Natural killer cell (primary cell): ENCODE results near the gene NFIA. TPM values are rescaled to one million over a fixed set of nuclear protein-coding genes. Genes with fewer than 3 reads are reported as not detected.

Experiments used
- ATAC-seq, 3 donors: fragments of 150-1000 bp in 2 of 3; fragments of 200-7000 bp in 1 of 3; cut with Tn5 transposase; 1 replicate in 1 of 3; 2 replicates in 2 of 3; pipeline ENCODE4 v1.10.0; 2021; ENCODE audit warnings: mild to moderate bottlenecking in 2 of 3, moderate library complexity in 2 of 3
- DNase-seq, 2 donors: peaks; one replicate each; pipeline versions ENCODE4 v3.0.0 to v3.0.0-alpha.2; 2013 to 2021; ENCODE audit warnings: mixed read lengths in 1 of 2
- H3K27ac ChIP-seq: one replicate; pipeline ENCODE4 v1.5.1; 2013; ENCODE audit warnings: mild to moderate bottlenecking, low read length
- H3K27me3 ChIP-seq: one replicate; pipeline ENCODE4 v1.6.1; 2013; ENCODE audit warnings: low read length; ENCODE audit not compliant: control insufficient read depth, insufficient read depth
- H3K36me3 ChIP-seq: one replicate; pipeline ENCODE4 v1.6.1; 2013; ENCODE audit warnings: low read length; ENCODE audit not compliant: control insufficient read depth, insufficient read depth
- H3K4me1 ChIP-seq: one replicate; pipeline ENCODE4 v1.6.1; 2013; ENCODE audit warnings: low read length; ENCODE audit not compliant: control insufficient read depth, insufficient read depth
- H3K4me3 ChIP-seq: one replicate; pipeline ENCODE4 v1.5.1; 2013; ENCODE audit warnings: low read length
- H3K9me3 ChIP-seq: one replicate; pipeline ENCODE4 v1.6.1; 2013; ENCODE audit warnings: low read length; ENCODE audit not compliant: control insufficient read depth, insufficient read depth
- H3K27ac Mint-ChIP-seq, 2 donors: one replicate each; pipeline ENCODE4 v1.8.0; 2022; ENCODE audit warnings: mild to moderate bottlenecking in 2 of 2, mixed read lengths in 2 of 2, moderate library complexity in 1 of 2
- H3K27me3 Mint-ChIP-seq, 2 donors: one replicate each; pipeline ENCODE4 v1.8.0; 2022; ENCODE audit warnings: low read depth in 2 of 2, mixed read lengths in 2 of 2
- H3K36me3 Mint-ChIP-seq: one replicate; pipeline ENCODE4 v1.8.0; 2022; ENCODE audit warnings: mixed read lengths
- H3K4me1 Mint-ChIP-seq, 2 donors: one replicate each; pipeline ENCODE4 v1.8.0; 2022; ENCODE audit warnings: mixed read lengths in 2 of 2
- H3K4me3 Mint-ChIP-seq: one replicate; pipeline ENCODE4 v1.8.0; 2022; ENCODE audit warnings: mild to moderate bottlenecking, moderate library complexity, mixed read lengths
- H3K9me3 Mint-ChIP-seq, 2 donors: one replicate each; pipeline ENCODE4 v1.8.0; 2022; ENCODE audit warnings: mixed read lengths in 2 of 2
- CTCF ChIP-seq: fragments of 200-600 bp; IDR thresholded peaks from one replicate; pipeline ENCODE4 v1.8.0; 2022; ENCODE audit warnings: antibody characterized with exemption
- WGBS: methylation state at CpG from one replicate; pipeline ENCODE4 v1.1.7; 2013; ENCODE audit warnings: missing lambda C conversion rate; ENCODE audit not compliant: insufficient coverage; 5-methylcytosine and 5-hydroxymethylcytosine counted together
- intact Hi-C: fragments of 100-400 bp; cut with micrococcal nuclease; formaldehyde crosslinking; loops from one replicate; pipeline ENCODE4 v1.14.2; 2022
- total RNA-seq, 4 donors: library from RNA; stranded (reverse); fragments of 120-200 nt in 1 of 4; gene quantifications; one replicate each; pipeline versions ENCODE4 v1.2.3 to v1.2.4, GENCODE V29; 2013 to 2022

Gene NFIA
- total RNA-seq, 3 donors from 2014 or later (not counting 1 experiment from before 2014, with no cell fraction given) = 3.5 to 6.5 (median 3.6) TPM

- TF ChIP-seq CTCF = no peak
- no peaks in the 10 kb centered on the region for H3K36me3 Mint-ChIP-seq
- ATAC-seq (no peak), DNase-seq (no peak)
- Histone ChIP-seq H3K4me3 (no peak overlapping the region), H3K27ac (no peak overlapping the region), H3K36me3 (no peaks in the 10 kb centered on the region), H3K27me3 (no peaks in the 10 kb centered on the region), H3K9me3 (no peaks in the 10 kb centered on the region), H3K4me1 (no peaks in the 10 kb centered on the region)
- intact Hi-C loops = no loop called here
- no peak overlapping the region for H3K4me3 Mint-ChIP-seq
- no peaks in the 10 kb centered on the region for H3K9me3 Mint-ChIP-seq
- H3K4me1 Mint-ChIP-seq = no peaks in the 10 kb centered on the region
- H3K27ac Mint-ChIP-seq = no peak overlapping the region
- WGBS = 89% methylated on average over 1 of the region's 2 CpGs
- H3K27me3 Mint-ChIP-seq = peaks cover 9 to 20% of the 10 kb centered on the region in 2 donors
Observed at GRCh38 chr1:61293986-61294504, 211.7 kb downstream of the NFIA start.

GRCh38 chr1:61294930-61295329, 212.6 kb downstream of the NFIA start:
- Histone ChIP-seq H3K4me3 (no peak overlapping the region), H3K27ac (no peak overlapping the region), H3K4me1 (no peaks in the 10 kb centered on the region), H3K27me3 (no peaks in the 10 kb centered on the region), H3K9me3 (no peaks in the 10 kb centered on the region), H3K36me3 (no peaks in the 10 kb centered on the region)
- H3K27ac Mint-ChIP-seq = no peak overlapping the region
- 78% methylated on average over 3 of the region's 5 CpGs for WGBS
- H3K4me3 Mint-ChIP-seq = no peak overlapping the region
- peaks cover 10 to 17% of the 10 kb centered on the region in 2 donors for H3K27me3 Mint-ChIP-seq
- no peaks in the 10 kb centered on the region for H3K36me3 Mint-ChIP-seq
- ATAC-seq = no peak
- intact Hi-C loops = no loop called here
- H3K4me1 Mint-ChIP-seq = no peaks in the 10 kb centered on the region
- no peak for DNase-seq
- no peak for TF ChIP-seq CTCF
- no peaks in the 10 kb centered on the region for H3K9me3 Mint-ChIP-seq

GRCh38 chr1:61295818-61296537, 213.6 kb downstream of the NFIA start:
- Histone ChIP-seq H3K4me3 (no peak overlapping the region), H3K27ac (no peak overlapping the region), H3K9me3 (no peaks in the 10 kb centered on the region), H3K4me1 (no peaks in the 10 kb centered on the region), H3K36me3 (no peaks in the 10 kb centered on the region), H3K27me3 (no peaks in the 10 kb centered on the region)
- TF ChIP-seq CTCF = no peak
- WGBS = 83% methylated on average over 2 of the region's 2 CpGs
- Mint-ChIP-seq H3K4me1 (no peaks in the 10 kb centered on the region), H3K4me3 (no peak overlapping the region), H3K36me3 (no peaks in the 10 kb centered on the region), H3K27me3 (peaks cover 7 to 10% of the 10 kb centered on the region in 2 donors), H3K27ac (no peak overlapping the region), H3K9me3 (no peaks in the 10 kb centered on the region)
- intact Hi-C loops = no loop called here
- DNase-seq = no peak
- no peak for ATAC-seq

- 88% methylated on average over 6 of the region's 7 CpGs for WGBS
- TF ChIP-seq CTCF = no peak
- intact Hi-C loops = no loop called here
- no peak overlapping the region for H3K27ac ChIP-seq
- no peaks in the 10 kb centered on the region for H3K36me3 ChIP-seq
- no peaks in the 10 kb centered on the region for H3K4me1 ChIP-seq
- Mint-ChIP-seq H3K36me3 (no peaks in the 10 kb centered on the region), H3K4me1 (no peaks in the 10 kb centered on the region), H3K4me3 (no peak overlapping the region), H3K9me3 (no peaks in the 10 kb centered on the region), H3K27ac (no peak overlapping the region), H3K27me3 (peaks cover 7 to 10% of the 10 kb centered on the region in 2 donors)
- no peaks in the 10 kb centered on the region for H3K9me3 ChIP-seq
- no peaks in the 10 kb centered on the region for H3K27me3 ChIP-seq
- no peak overlapping the region for H3K4me3 ChIP-seq
- no peak for DNase-seq
- ATAC-seq = no peak
Observed at GRCh38 chr1:61297887-61298286, 215.5 kb downstream of the NFIA start.
